ENCODE results near the gene SEC14L5.

- TF ChIP-seq CTCF (conservative IDR thresholded peaks at IDR 0.05), result no peak
- TF ChIP-seq EZH2 (IDR thresholded peaks at IDR 0.05; ENCODE audit: low read depth), result no peak
Measured at GRCh38 chr16:4908854-4909401, 49.2 kb upstream of the SEC14L5 start.
